IPS-20b (cell line): Measurements from ENCODE around the gene MAP2K5.

Source experiments
- H3K27ac ChIP-seq: one replicate; pipeline ENCODE4 v1.5.1; 2013; ENCODE audit warnings: low read length
- H3K27me3 ChIP-seq: 2 replicates; pipeline ENCODE4 v1.6.1; 2013; ENCODE audit warnings: mild to moderate bottlenecking, low read length, inconsistent platforms; ENCODE audit not compliant: insufficient read depth
- H3K36me3 ChIP-seq: 2 replicates; pipeline ENCODE4 v1.6.1; 2013; ENCODE audit warnings: low read depth, mild to moderate bottlenecking, inconsistent platforms, low read length, moderate library complexity; ENCODE audit not compliant: insufficient read depth
- H3K4me1 ChIP-seq: 2 replicates; pipeline ENCODE4 v1.6.1; 2013; ENCODE audit warnings: mild to moderate bottlenecking, control low read depth, inconsistent platforms, low read length, moderate library complexity; ENCODE audit not compliant: insufficient read depth
- H3K4me3 ChIP-seq: 2 replicates; pipeline ENCODE4 v1.5.1; 2013; ENCODE audit warnings: mild to moderate bottlenecking, low read length, inconsistent platforms
- H3K9ac ChIP-seq: 2 replicates; pipeline ENCODE4 v1.6.1; 2013; ENCODE audit warnings: low read depth, mild to moderate bottlenecking, inconsistent platforms, low read length, moderate library complexity
- H3K9me3 ChIP-seq: 2 replicates; pipeline ENCODE4 v1.6.1; 2013; ENCODE audit warnings: mild to moderate bottlenecking, low read depth, low read length, inconsistent platforms; ENCODE audit not compliant: insufficient read depth

Gene MAP2K5

DNA sequence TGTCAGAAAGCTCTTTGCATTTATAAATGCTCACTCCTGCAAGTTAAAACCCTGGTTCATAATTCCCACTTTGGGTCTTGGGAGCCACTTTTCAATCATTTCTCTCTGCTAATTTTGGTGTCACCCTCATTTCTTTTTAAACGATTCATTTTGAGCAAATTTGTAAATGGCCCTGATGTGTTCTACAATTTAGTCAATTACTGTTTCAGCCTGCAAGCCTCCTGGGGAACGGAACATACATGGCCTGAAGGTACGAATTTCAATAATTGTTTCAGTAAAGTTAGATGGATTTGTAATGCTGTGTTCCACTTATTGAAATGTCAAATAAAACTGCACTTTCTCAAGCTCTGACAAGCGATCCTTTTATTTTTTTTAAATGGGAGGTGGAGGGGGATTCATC is 43.2 kb downstream of the MAP2K5 start:
- H3K4me3 ChIP-seq: no peak overlapping the region
- no peaks in the 10 kb centered on the region for H3K27me3 ChIP-seq
- no peaks in the 10 kb centered on the region for H3K4me1 ChIP-seq
- H3K9ac ChIP-seq: no peak overlapping the region
- H3K9me3 ChIP-seq: no peaks in the 10 kb centered on the region
- no peak overlapping the region for H3K27ac ChIP-seq
- H3K36me3 ChIP-seq: peaks cover 19% of the 10 kb centered on the region

DNA sequence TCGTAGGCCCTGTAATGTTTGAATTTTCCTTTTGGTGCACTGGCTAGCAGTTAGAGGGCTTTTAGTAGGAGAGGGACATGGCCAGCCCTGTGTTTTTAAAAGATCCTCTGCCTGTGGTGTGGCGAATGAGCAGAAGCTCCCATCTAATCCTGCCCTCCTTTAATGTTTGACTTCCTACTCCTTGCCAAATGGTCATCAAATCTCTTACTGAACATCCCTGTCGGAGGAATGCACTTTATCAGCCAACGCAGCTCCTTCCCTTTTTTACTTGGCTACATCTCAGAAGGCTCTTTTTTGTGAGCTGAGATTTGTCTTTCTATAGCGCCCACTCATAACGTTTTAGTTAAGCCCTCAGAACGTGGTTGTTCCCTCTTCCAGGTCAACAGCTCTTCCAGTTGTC is 44.8 kb downstream of the MAP2K5 start:
- Histone ChIP-seq H3K9me3 (no peaks in the 10 kb centered on the region), H3K27me3 (no peaks in the 10 kb centered on the region), H3K4me1 (no peaks in the 10 kb centered on the region), H3K27ac (no peak overlapping the region), H3K9ac (no peak overlapping the region), H3K36me3 (peaks cover 19% of the 10 kb centered on the region), H3K4me3 (no peak overlapping the region)

GRCh38 chr15:67587754-67588153 is 45.3 kb downstream of the MAP2K5 start:
- Histone ChIP-seq H3K36me3 (peaks cover 19% of the 10 kb centered on the region), H3K4me1 (no peaks in the 10 kb centered on the region), H3K9ac (no peak overlapping the region), H3K27me3 (no peaks in the 10 kb centered on the region), H3K27ac (no peak overlapping the region), H3K4me3 (no peak overlapping the region), H3K9me3 (no peaks in the 10 kb centered on the region)

DNA sequence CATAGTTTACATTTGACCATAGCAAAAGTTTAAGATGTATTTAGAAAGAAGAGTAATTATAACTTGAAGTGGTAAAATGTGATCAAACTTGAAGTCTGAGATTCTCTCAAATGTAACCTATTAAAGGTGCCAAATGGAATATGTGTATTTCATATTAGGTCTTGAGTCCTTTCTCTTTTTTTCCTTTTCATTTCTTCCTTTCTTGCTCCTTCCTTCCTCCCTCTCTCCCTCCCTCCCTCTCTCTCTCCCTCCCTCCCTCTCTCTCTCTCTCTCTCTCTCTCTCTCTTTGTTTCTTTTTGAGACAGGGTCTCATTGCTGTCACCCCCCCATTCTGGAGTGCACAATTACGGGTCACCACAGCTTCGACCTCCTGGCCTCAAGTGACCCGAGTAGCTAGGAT is 47.7 kb downstream of the MAP2K5 start:
- no peak overlapping the region for H3K27ac ChIP-seq
- no peak overlapping the region for H3K4me3 ChIP-seq
- H3K27me3 ChIP-seq: no peaks in the 10 kb centered on the region
- H3K9ac ChIP-seq: no peak overlapping the region
- H3K36me3 ChIP-seq: peaks cover 26% of the 10 kb centered on the region
- H3K4me1 ChIP-seq: no peaks in the 10 kb centered on the region
- H3K9me3 ChIP-seq: no peaks in the 10 kb centered on the region

DNA sequence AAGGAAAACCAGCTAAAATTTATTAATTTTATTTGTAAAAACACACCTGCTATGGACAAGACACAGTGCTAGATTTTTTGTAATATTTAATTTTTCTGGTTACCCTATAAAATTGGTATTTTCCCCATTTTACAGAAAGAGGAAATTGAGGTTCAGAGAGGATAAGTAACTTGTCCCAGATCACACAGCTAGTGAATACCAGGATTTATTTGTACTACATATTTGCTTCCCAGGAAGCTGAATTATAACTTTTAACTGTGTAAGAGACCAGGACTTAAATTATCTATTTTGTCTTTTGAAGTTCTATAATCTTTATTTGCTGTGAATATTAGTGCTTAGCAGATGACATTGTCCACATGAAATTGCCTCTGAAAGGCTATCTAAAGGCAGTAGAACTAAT is 49.7 kb downstream of the MAP2K5 start:
- Histone ChIP-seq H3K9ac (no peak overlapping the region), H3K36me3 (peaks cover 19% of the 10 kb centered on the region)

DNA sequence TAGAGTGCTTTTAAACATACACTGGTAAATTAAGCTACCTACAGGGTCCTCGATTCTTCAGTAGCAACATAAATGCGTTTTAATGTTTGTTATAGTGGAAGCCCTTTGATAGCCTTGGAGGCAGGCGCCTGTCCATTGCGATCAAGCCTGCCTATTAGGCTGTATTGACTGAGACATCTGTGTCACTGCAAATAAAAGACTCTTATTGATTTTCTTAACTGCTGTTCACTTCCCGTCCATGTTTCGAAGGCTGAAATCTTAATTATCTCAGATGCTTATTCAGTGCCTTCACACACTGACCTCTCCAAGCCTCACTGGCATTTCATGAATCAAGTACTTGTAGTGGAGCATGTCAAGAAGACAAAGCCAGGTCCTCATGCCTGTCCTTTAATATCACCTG is 51.1 kb downstream of the MAP2K5 start:
- Histone ChIP-seq H3K9ac (no peak overlapping the region), H3K27me3 (no peaks in the 10 kb centered on the region), H3K36me3 (0 out of 2 replicates have a peak, but pooled peaks cover 7% of the 10 kb centered on the region), H3K27ac (no peak overlapping the region), H3K4me1 (no peaks in the 10 kb centered on the region), H3K4me3 (no peak overlapping the region), H3K9me3 (no peaks in the 10 kb centered on the region)

More for the DNA sequence above, 49.7 kb downstream of the MAP2K5 start:
- H3K27me3 ChIP-seq: no peaks in the 10 kb centered on the region
- H3K4me3 ChIP-seq: no peak overlapping the region
- no peaks in the 10 kb centered on the region for H3K4me1 ChIP-seq
- H3K27ac ChIP-seq: no peak overlapping the region
- H3K9me3 ChIP-seq: no peaks in the 10 kb centered on the region

- H3K9ac ChIP-seq: no peak overlapping the region
These were observed 52.3 kb downstream of the MAP2K5 start for GRCh38 chr15:67594770-67595169.

GRCh38 chr15:67595572-67595971 is 53.1 kb downstream of the MAP2K5 start:
- no peaks in the 10 kb centered on the region for H3K9me3 ChIP-seq
- no peak overlapping the region for H3K9ac ChIP-seq
- no peak overlapping the region for H3K27ac ChIP-seq
- no peaks in the 10 kb centered on the region for H3K4me1 ChIP-seq
- H3K4me3 ChIP-seq: no peak overlapping the region
- H3K27me3 ChIP-seq: no peaks in the 10 kb centered on the region
- 0 out of 2 replicates have a peak, but pooled peaks cover 7% of the 10 kb centered on the region for H3K36me3 ChIP-seq

More at GRCh38 chr15:67594770-67595169, 52.3 kb downstream of the MAP2K5 start:
- Histone ChIP-seq H3K27me3 (no peaks in the 10 kb centered on the region), H3K4me3 (no peak overlapping the region), H3K36me3 (0 out of 2 replicates have a peak, but pooled peaks cover 7% of the 10 kb centered on the region), H3K27ac (no peak overlapping the region), H3K9me3 (no peaks in the 10 kb centered on the region), H3K4me1 (no peaks in the 10 kb centered on the region)

DNA sequence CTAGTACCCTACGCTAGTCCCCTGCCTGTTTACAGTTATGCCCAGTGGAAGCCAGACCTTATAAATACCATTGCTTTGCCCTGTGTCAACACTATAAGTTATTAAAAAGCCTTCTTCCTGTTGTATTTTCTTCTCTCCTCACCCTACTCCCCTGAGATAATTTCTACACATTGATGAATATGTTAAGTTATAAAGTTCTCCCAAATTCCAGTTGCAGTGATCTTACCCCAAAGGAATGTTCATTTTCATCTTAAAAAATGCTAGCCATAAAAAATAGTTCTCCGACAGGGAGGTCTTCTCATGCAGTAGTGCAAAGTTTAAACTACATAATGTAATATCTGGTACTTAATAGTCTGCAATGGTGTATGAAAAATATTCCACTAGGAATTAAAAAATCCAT is 58.6 kb downstream of the MAP2K5 start:
- Histone ChIP-seq H3K9me3 (no peaks in the 10 kb centered on the region), H3K4me3 (no peak overlapping the region), H3K27ac (no peak overlapping the region), H3K9ac (no peak overlapping the region), H3K27me3 (no peaks in the 10 kb centered on the region), H3K36me3 (no peaks in the 10 kb centered on the region), H3K4me1 (no peaks in the 10 kb centered on the region)

DNA sequence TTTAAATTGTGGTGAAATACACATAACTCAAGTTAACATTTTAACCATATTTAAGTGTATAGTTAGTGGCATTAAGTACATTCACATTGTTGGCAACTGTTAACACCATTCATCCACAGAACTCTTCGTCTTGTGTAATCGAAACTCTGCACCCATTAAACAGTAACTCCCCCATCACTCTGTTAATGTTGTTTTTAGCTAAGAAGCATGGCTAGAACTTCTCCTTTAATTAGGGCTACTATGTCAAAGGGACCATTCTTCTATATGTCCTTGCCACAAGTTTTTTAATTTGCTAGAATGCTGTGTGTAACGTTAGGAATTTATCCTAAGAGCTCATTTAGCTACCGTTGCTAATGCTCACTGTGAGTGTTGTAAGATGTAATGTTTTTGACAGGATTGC is 60.6 kb downstream of the MAP2K5 start:
- Histone ChIP-seq H3K4me3 (no peak overlapping the region), H3K36me3 (no peaks in the 10 kb centered on the region), H3K27ac (no peak overlapping the region), H3K4me1 (no peaks in the 10 kb centered on the region), H3K27me3 (no peaks in the 10 kb centered on the region), H3K9ac (no peak overlapping the region), H3K9me3 (no peaks in the 10 kb centered on the region)

DNA sequence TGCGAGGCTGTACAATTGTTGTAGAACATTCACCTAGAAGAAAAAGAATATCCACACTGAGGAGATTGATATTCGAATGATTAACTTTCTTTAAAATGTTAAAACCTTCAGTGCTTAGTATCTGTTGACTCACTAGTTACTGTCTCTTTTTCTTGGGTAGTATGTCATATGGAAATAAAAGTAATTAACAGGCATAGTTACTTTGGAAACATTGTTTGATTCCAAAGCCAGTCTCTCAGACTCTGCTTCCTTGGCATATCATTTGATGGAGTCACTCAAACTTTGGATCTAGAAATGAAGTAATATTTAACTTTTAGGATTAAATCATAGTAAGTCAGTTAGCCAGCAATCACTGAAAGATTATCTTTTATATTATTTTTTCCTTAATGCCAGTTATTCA is 63.4 kb downstream of the MAP2K5 start:
- Histone ChIP-seq H3K27ac (no peak overlapping the region), H3K9ac (no peak overlapping the region), H3K4me1 (no peaks in the 10 kb centered on the region), H3K9me3 (no peaks in the 10 kb centered on the region), H3K27me3 (no peaks in the 10 kb centered on the region), H3K4me3 (no peak overlapping the region), H3K36me3 (no peaks in the 10 kb centered on the region)

- Histone ChIP-seq H3K9ac (no peak overlapping the region), H3K27me3 (no peaks in the 10 kb centered on the region), H3K4me3 (no peak overlapping the region), H3K9me3 (no peaks in the 10 kb centered on the region), H3K36me3 (no peaks in the 10 kb centered on the region), H3K4me1 (0 out of 2 replicates have a peak, but pooled peaks cover 2% of the 10 kb centered on the region), H3K27ac (no peak overlapping the region)
These were observed 64.2 kb downstream of the MAP2K5 start for GRCh38 chr15:67606742-67607141.

DNA sequence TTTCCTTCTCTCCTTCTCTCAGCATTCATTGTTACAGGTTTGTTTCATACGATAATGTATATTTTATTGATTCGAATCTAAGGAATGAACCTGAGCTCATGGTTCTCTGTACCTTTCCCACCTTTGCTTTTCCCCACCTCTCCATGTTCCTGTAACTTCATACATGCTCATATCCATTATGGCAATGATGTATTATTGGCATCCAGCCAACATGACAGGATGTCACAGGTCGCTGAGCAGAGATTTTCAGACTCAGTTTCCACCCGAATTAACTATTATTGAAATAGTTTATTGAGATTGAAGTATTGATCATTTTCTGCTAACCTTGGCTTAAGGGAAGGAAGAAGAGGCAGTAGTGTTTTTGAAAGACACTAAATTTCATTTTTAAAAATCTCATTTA is 64.8 kb downstream of the MAP2K5 start:
- Histone ChIP-seq H3K9ac (no peak overlapping the region), H3K27me3 (no peaks in the 10 kb centered on the region), H3K36me3 (no peaks in the 10 kb centered on the region), H3K4me3 (no peak overlapping the region), H3K9me3 (no peaks in the 10 kb centered on the region), H3K4me1 (0 out of 2 replicates have a peak, but pooled peaks cover 2% of the 10 kb centered on the region), H3K27ac (no peak overlapping the region)
